ENCODE results near the gene STK10.

Gene STK10

DNA sequence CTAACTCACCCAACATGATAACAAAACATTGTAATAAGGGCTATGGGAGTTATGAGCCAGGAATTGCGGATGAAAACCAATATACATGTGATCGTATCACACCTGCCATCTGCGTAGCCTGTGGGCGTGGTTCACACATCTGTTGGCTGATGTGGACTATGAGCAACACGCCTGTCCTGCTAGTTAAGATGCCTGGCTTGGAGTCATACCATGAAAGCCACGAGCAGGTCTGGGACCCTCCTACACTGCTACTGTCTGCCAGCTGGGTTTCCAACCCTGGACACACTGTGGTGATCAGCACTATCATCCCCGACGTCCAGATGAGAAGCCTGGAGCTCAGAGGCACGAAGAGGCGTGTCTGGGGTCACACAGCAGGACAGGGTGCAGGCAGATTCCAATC, 40.2 kb downstream of the STK10 start:
- Histone ChIP-seq H3K9ac (ENCODE audit: low read depth, low read length) (no peak overlapping the region), H3K4me2 (ENCODE audit: insufficient read depth, low read length) (no peak overlapping the region), H2AFZ (ENCODE audit: low read depth, low read length) (no peak overlapping the region), H3K27ac (ENCODE audit: low read length) (no peak overlapping the region), H3K9me3 (ENCODE audit: insufficient read depth, low read length, severe bottlenecking) (no peaks in the 10 kb centered on the region), H3K4me1 (ENCODE audit: insufficient read depth, low read length) (peaks cover 3% of the 10 kb centered on the region; the same call in 1 of the 2 replicates), H3K36me3 (ENCODE audit: insufficient read depth, low read length) (peaks cover 43% of the 10 kb centered on the region), H3K79me2 (ENCODE audit: insufficient read depth, low read length) (peaks cover 10% of the 10 kb centered on the region), H3K4me3 (ENCODE audit: low read depth in 1 of 2, low read length in 2 of 2) (no peak overlapping the region), H3K27me3 (ENCODE audit: insufficient read depth, low read length, poor library complexity) (no peaks in the 10 kb centered on the region), H4K20me1 (ENCODE audit: insufficient read depth, low read length) (peaks cover 33% of the 10 kb centered on the region)
- no peak for TF ChIP-seq EZH2 (IDR thresholded peaks at IDR 0.05; ENCODE audit: borderline replicate concordance, low read depth, low read length, severe bottlenecking)
- TF ChIP-seq, protein P1, sequence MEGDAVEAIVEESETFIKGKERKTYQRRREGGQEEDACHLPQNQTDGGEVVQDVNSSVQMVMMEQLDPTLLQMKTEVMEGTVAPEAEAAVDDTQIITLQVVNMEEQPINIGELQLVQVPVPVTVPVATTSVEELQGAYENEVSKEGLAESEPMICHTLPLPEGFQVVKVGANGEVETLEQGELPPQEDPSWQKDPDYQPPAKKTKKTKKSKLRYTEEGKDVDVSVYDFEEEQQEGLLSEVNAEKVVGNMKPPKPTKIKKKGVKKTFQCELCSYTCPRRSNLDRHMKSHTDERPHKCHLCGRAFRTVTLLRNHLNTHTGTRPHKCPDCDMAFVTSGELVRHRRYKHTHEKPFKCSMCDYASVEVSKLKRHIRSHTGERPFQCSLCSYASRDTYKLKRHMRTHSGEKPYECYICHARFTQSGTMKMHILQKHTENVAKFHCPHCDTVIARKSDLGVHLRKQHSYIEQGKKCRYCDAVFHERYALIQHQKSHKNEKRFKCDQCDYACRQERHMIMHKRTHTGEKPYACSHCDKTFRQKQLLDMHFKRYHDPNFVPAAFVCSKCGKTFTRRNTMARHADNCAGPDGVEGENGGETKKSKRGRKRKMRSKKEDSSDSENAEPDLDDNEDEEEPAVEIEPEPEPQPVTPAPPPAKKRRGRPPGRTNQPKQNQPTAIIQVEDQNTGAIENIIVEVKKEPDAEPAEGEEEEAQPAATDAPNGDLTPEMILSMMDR (IDR thresholded peaks at IDR 0.05; ENCODE audit: borderline replicate concordance, extremely low read depth, low read length, poor library complexity, severe bottlenecking): no peak
- DNase-seq (no peak), ATAC-seq (ENCODE audit: insufficient read depth, low read depth) (no peak)

DNA sequence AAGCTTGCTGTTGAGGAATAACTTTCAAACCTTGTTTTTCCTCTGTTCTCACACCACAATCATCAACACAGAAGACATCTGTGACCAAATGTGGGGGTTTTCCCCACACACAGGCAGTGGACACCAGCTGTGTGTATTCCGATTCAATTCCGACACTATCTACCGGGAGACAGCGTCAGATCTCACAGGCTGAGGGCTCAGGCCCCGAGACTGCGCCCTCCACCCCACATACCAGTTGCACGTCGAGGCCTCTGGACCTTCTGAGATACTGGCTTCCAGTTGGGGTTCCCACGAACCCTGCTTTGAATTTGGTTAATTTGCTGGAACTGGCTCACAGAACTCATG, 41.3 kb downstream of the STK10 start:
- DNase-seq (no peak), ATAC-seq (ENCODE audit: insufficient read depth, low read depth) (no peak)
- Histone ChIP-seq H3K27ac (ENCODE audit: low read length) (no peak overlapping the region), H3K4me3 (ENCODE audit: low read depth in 1 of 2, low read length in 2 of 2) (no peak overlapping the region), H3K9ac (ENCODE audit: low read depth, low read length) (no peak overlapping the region), H4K20me1 (ENCODE audit: insufficient read depth, low read length) (peaks cover 33% of the 10 kb centered on the region), H3K4me2 (ENCODE audit: insufficient read depth, low read length) (no peak overlapping the region), H3K4me1 (ENCODE audit: insufficient read depth, low read length) (peaks cover 3% of the 10 kb centered on the region; the same call in 1 of the 2 replicates), H3K79me2 (ENCODE audit: insufficient read depth, low read length) (peaks cover 13% of the 10 kb centered on the region), H3K9me3 (ENCODE audit: insufficient read depth, low read length, severe bottlenecking) (no peaks in the 10 kb centered on the region), H3K36me3 (ENCODE audit: insufficient read depth, low read length) (peaks cover 35% of the 10 kb centered on the region), H2AFZ (ENCODE audit: low read depth, low read length) (no peak overlapping the region), H3K27me3 (ENCODE audit: insufficient read depth, low read length, poor library complexity) (no peaks in the 10 kb centered on the region)
- TF ChIP-seq, protein P1 (IDR thresholded peaks at IDR 0.05; ENCODE audit: borderline replicate concordance, extremely low read depth, low read length, poor library complexity, severe bottlenecking): no peak
- TF ChIP-seq EZH2 (IDR thresholded peaks at IDR 0.05; ENCODE audit: borderline replicate concordance, low read depth, low read length, severe bottlenecking): no peak

DNA sequence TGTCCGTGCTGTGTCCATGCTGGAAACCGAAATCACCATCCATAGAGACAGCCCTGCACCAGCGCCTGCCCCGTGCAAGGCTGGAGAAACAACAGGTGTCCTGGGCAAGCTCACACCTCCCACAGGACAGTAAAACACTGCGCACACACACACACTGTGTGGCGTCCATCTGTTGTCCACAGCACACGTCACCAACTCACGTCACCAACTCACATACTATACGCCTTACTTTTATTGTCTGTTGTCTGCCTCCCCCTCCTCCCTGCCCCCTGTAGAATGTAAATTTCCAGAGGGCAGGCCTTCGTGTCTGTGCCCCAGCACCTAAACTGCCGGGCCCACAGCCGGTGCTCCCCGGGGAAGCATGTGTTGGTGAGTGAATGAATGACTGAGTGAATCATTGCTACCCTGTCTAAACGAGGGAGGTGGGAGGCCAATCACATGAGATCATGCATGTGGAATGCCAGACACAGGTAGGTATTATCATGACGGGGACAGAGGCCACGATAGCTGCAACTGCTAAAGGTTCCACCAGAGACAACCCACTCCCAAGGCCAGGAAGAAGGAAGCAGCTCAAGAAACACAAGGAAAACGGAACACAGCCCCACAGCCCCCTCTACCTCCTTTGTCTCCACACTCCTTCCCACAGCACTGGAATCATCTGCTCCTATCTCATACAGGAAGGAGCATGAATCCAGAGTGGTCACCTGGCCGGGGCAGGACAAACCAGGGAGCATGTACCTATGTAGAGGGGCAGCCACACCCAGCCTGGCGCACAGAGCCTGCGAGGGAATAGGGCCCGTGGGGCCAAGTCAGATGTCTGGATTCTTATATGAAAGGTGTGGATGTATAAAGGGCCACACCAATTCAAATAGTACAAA, 41.9 kb downstream of the STK10 start:
- peaks cover 13% of the 10 kb centered on the region for H3K79me2 ChIP-seq (ENCODE audit: insufficient read depth, low read length)
- peaks cover 33% of the 10 kb centered on the region for H4K20me1 ChIP-seq (ENCODE audit: insufficient read depth, low read length)
- no peaks in the 10 kb centered on the region for H3K9me3 ChIP-seq (ENCODE audit: insufficient read depth, low read length, severe bottlenecking)
- no peak overlapping the region for H2AFZ ChIP-seq (ENCODE audit: low read depth, low read length)
- no peak overlapping the region for H3K4me2 ChIP-seq (ENCODE audit: insufficient read depth, low read length)
- H3K4me1 ChIP-seq (ENCODE audit: insufficient read depth, low read length): peaks cover 3% of the 10 kb centered on the region; the same call in 1 of the 2 replicates
- H3K27ac ChIP-seq (ENCODE audit: low read length): no peak overlapping the region
- ATAC-seq (ENCODE audit: insufficient read depth, low read depth) (no peak), DNase-seq (no peak)
- H3K4me3 ChIP-seq (ENCODE audit: low read depth in 1 of 2, low read length in 2 of 2): no peak overlapping the region
- peaks cover 32% of the 10 kb centered on the region for H3K36me3 ChIP-seq (ENCODE audit: insufficient read depth, low read length)
- TF ChIP-seq, protein P1 (IDR thresholded peaks at IDR 0.05; ENCODE audit: borderline replicate concordance, extremely low read depth, low read length, poor library complexity, severe bottlenecking): no peak
- no peak for TF ChIP-seq EZH2 (IDR thresholded peaks at IDR 0.05; ENCODE audit: borderline replicate concordance, low read depth, low read length, severe bottlenecking)
- H3K27me3 ChIP-seq (ENCODE audit: insufficient read depth, low read length, poor library complexity): no peaks in the 10 kb centered on the region
- no peak overlapping the region for H3K9ac ChIP-seq (ENCODE audit: low read depth, low read length)
